RKO (cell line): Measurements from ENCODE around the gene TPO.
"Not testable (repeated sequence)": the region's sequence is repeated elsewhere in the genome, so short reads cannot be mapped to it uniquely, and the experiment has no call there.

Source experiments
- DNase-seq: peaks from one replicate; pipeline ENCODE4 v3.0.0-alpha.2; 2016; ENCODE audit warnings: low spot score

TPO gene

DNA sequence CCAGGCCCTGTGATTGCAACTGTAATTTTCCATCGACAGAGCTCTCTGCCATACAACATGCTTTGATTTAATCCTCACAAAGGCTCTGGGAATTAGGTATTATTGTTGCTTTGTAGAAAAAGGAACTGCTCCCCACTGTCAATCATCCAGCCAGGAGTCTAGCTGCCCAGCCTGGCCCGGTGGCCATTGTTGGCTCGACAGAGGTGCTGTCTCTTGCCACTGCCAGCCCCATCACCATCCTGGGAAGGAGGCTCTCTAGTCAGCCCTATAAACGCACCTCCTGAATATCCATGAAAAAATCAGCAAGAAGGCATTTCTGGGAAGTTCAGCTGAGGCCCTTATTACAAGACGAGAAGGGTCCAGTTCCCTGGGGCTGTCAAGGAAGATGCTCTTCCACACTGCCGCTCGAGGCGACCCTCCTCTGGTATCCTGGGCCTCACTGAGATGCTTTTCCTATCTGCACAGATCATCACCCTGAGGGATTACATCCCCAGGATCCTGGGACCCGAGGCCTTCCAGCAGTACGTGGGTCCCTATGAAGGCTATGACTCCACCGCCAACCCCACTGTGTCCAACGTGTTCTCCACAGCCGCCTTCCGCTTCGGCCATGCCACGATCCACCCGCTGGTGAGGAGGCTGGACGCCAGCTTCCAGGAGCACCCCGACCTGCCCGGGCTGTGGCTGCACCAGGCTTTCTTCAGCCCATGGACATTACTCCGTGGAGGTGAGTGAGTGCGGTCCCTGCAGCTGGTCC, 71.0 kb downstream of the TPO start:
- DNase-seq = no peak

GRCh38 chr2:1486670-1487069, 73.4 kb downstream of the TPO start:
- no peak for DNase-seq

GRCh38 chr2:1487758-1488157, 74.5 kb downstream of the TPO start:
- no peak for DNase-seq

- DNase-seq = no peak
Measured at GRCh38 chr2:1488181-1488671, 75.0 kb downstream of the TPO start.

GRCh38 chr2:1488851-1489250, 75.6 kb downstream of the TPO start:
- no peak for DNase-seq

DNA sequence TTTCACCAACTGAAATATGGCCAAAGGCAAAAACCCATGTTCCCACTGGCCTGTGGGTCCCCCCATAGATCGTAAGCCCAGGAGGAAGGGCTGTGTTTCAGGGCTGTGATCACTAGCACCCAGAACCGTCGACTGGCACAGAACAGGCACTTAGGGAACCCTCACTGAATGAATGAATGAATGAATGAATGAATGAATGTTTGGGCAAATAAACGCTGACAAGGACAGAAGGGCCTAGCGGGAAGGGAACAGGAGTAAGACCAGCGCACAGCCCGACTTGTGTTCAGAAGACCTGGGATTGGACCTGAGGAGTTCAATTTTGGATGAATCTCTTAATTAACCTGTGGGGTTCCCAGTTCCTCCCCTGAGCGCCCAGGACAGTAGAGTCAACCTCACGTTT, 76.2 kb downstream of the TPO start:
- no peak for DNase-seq

GRCh38 chr2:1490381-1490780, 77.1 kb downstream of the TPO start:
- DNase-seq = not testable (repeated sequence)

DNA sequence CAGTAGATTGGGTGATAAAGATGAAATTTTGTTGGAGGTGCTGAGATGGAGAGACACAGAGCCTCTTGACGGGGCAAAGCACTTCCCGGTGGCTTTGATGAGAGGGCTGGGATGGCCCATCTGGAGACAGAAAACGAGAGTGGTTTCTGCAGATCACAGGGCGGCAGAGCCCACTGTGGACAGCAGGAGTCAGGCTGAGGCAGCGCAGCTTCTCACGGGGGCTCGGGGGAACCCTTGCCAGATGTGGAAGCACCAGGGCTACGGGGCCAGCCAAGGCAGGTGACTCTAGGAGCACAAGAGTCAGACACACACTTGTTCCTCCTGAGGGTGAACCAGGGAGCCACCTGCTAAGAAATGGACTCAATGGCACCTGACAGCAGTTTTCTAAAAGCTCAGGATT, 78.5 kb downstream of the TPO start:
- no peak for DNase-seq

- not testable (repeated sequence) for DNase-seq
Measured at GRCh38 chr2:1492231-1492630, 79.0 kb downstream of the TPO start.

- DNase-seq = no peak
Measured at GRCh38 chr2:1492711-1493430, 79.6 kb downstream of the TPO start.

- DNase-seq = no peak
Measured at GRCh38 chr2:1493431-1494126, 80.3 kb downstream of the TPO start.

DNA sequence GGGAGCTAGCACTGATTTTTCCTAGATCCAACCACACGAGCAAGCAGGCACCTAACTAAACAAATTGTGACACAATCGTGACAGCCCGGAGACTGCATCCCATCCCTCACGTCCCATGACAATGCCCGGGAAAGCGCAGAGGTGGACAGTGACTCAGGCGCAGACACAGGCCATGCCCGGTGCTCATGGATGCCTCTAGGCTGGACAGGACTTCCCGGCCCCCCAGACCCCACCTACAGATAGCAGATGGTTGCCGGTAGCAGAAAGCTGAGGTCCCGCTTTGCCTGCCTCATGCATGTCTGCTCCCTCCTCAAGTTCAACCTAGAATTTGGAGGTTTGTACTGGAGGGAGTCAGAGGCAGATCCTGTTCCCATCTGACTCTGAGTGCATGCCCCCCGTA, 81.0 kb downstream of the TPO start:
- no peak for DNase-seq

DNA sequence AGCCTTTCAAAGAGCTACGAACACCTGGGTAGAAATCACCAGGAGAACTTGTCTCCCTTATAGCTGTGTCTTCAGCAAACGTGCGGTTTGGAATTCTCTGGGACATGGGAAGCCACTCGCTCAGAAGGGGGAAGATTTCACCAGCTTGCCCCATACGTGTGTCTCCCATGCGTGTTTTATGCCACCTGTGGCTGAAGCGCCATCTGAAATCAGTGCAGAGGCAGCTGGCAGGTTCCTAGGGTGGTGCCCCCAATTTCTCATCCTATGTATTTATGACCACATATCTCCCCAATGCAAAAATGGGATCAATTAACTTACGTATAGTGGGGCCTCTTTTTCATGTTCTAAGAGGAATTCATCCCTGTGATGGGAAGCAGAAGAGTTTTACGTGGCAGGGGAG, 81.6 kb downstream of the TPO start:
- no peak for DNase-seq

DNA sequence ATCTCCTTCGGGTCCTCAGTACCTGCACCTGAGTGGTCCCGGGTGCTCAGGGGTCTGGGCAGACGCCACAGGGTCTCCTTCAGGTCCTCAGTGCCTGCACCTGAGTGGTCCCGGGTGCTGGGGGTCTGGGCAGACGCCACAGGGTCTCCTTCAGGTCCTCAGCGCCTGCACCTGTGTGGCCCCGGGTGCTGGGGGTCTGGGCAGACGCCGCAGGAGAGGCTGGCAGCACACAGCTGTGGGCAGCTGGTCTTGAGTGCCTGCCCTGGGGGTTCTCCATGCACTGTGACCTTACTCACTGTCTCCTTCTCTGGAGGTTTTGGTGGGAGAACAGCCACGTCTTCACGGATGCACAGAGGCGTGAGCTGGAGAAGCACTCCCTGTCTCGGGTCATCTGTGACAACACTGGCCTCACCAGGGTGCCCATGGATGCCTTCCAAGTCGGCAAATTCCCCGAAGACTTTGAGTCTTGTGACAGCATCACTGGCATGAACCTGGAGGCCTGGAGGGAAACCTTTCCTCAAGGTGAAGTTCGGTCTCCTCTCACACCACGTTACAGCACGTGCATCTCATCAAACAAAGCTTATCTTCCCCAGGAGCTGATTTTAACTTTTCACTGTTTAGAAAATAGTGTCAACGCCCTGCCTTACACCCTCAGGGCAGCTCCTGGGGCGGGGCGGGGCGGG, 82.6 kb downstream of the TPO start:
- DNase-seq = no peak

GRCh38 chr2:1496359-1496821, 83.1 kb downstream of the TPO start:
- no peak for DNase-seq

DNA sequence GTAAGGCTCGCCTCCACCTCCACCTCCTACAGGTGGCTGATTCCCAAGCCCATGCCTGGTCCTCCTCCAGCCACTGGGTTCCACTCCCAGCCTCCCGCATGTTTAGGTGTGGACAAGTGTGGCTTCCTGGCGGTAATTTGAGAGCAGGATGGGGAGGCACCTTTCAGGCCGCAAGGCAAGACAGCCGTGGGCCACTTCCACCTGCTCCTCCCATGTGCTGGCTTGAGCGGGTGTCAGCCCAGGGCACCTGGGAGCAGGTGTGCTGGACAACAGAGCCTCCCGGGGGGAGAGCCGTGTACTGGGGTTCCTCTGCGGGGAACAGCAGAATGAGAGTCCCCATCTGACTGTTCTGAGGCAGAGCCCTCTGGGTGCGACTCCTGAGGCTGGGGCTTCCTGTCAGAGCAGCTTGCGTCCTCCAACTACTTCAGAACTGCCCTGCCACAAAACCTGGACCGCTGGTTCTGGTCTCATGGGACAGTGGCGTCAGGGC, 83.9 kb downstream of the TPO start:
- no peak for DNase-seq

- no peak for DNase-seq
Measured at GRCh38 chr2:1498176-1498575, 84.9 kb downstream of the TPO start.

DNA sequence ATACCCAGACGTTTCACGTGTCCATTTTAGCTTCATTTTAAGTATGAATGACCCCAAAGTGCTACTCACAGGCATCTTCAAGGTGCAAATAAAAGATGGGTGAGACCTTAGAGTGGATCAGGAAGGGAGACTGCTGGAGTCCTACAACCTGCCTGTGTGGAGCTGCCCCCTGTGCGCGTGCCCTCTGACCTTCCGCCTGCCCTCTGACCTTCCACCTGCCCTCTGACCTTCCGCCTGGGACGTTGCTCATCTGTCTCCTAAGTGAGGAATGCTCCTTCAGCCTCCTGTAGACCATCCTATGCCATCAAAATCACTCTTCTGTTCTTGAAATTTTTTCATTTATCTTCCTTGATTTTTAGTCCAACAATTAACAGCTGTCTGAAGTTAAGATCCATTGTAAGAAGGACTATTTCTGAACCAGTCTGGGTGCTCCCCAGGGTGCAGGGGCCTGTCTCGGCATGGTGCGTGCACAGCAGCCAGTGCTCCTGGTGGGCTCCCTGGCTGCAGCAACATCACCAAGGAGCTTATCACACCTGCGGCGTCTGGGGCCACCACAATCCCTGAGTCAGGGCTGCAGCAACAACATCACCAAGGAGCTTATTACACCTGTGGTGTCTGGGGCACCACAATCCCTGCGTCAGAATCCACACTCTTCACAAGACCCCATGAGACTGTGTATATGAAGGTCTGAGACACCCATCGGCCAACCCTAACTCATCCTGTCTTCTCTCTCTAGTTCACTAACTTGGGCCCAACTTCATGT, 86.0 kb downstream of the TPO start:
- DNase-seq = no peak

GRCh38 chr2:1501038-1501851, 88.0 kb downstream of the TPO start:
- DNase-seq = no peak

- DNase-seq = no peak
Measured at GRCh38 chr2:1501991-1502390, 88.7 kb downstream of the TPO start.
